GM21825 (cell line): ENCODE data around the gene TNFRSF14.

Source experiments
- ATAC-seq: cut with Tn5 transposase; IDR thresholded peaks from one replicate; pipeline ENCODE4 v1.9.1; 2021; ENCODE audit warnings: mild to moderate bottlenecking, moderate library complexity; ENCODE audit not compliant: unreplicated experiment

The TNFRSF14 gene

GRCh38 chr1:2597441-2598328 lies 41.5 kb downstream of the TNFRSF14 start:
- no peak for ATAC-seq

- no peak for ATAC-seq
Measured at GRCh38 chr1:2598329-2598931, 42.3 kb downstream of the TNFRSF14 start.

- no peak for ATAC-seq
Measured at GRCh38 chr1:2601721-2602303, 45.6 kb downstream of the TNFRSF14 start.

GRCh38 chr1:2602311-2602835 lies 46.2 kb downstream of the TNFRSF14 start:
- no peak for ATAC-seq

- ATAC-seq = no peak
Measured at GRCh38 chr1:2602866-2603520, 46.8 kb downstream of the TNFRSF14 start.

GRCh38 chr1:2603521-2604155 lies 47.5 kb downstream of the TNFRSF14 start:
- ATAC-seq = no peak

- ATAC-seq = no peak
Measured at GRCh38 chr1:2604156-2604843, 48.1 kb downstream of the TNFRSF14 start.

GRCh38 chr1:2604844-2605508 lies 48.8 kb downstream of the TNFRSF14 start:
- no peak for ATAC-seq

GRCh38 chr1:2605509-2606395 lies 49.6 kb downstream of the TNFRSF14 start:
- no peak for ATAC-seq

- ATAC-seq = no peak
Measured at GRCh38 chr1:2606396-2606880, 50.3 kb downstream of the TNFRSF14 start.

GRCh38 chr1:2606881-2607621 lies 50.9 kb downstream of the TNFRSF14 start:
- no peak for ATAC-seq

- ATAC-seq = no peak
Measured at GRCh38 chr1:2607641-2608091, 51.5 kb downstream of the TNFRSF14 start.

GRCh38 chr1:2609319-2610035 lies 53.3 kb downstream of the TNFRSF14 start:
- ATAC-seq = no peak

GRCh38 chr1:2610036-2610959 lies 54.1 kb downstream of the TNFRSF14 start:
- ATAC-seq = no peak

- ATAC-seq = no peak
Measured at GRCh38 chr1:2611031-2611501, 54.9 kb downstream of the TNFRSF14 start.
